GM18873 (cell line): ENCODE measurements around the gene RAB32.
"Not testable (repeated sequence)": the region's sequence is repeated elsewhere in the genome, so short reads cannot be mapped to it uniquely, and the experiment has no call there.

Source experiments
- ATAC-seq: cut with Tn5 transposase; IDR thresholded peaks from one replicate; pipeline ENCODE4 v1.9.1; 2021; ENCODE audit warnings: mild to moderate bottlenecking, moderate library complexity, moderate number of reproducible peaks; ENCODE audit not compliant: unreplicated experiment, low FRiP score

The RAB32 gene

GRCh38 chr6:146543211-146543939 is at the start of gene RAB32:
Gene RAB32 (plus strand): TSS chr6:146543833. CDS start chr6:146543872, 39 bp downstream.
- no peak for ATAC-seq

- ATAC-seq: no peak
Measured at GRCh38 chr6:146498309-146498708, 45.3 kb upstream of the RAB32 start.

GRCh38 chr6:146503096-146503495 is 40.5 kb upstream of the RAB32 start:
- no peak for ATAC-seq

- no peak for ATAC-seq
Measured at GRCh38 chr6:146515212-146515611, 28.4 kb upstream of the RAB32 start.

- ATAC-seq: no peak
Measured at GRCh38 chr6:146526192-146526591, 17.4 kb upstream of the RAB32 start.

- no peak for ATAC-seq
Measured at GRCh38 chr6:146532702-146533101, 10.9 kb upstream of the RAB32 start.

- ATAC-seq: no peak
Measured at GRCh38 chr6:146542881-146543210, 787 bp upstream of the RAB32 start.

- no peak for ATAC-seq
Measured at GRCh38 chr6:146543940-146544615, 445 bp downstream of the RAB32 start.

GRCh38 chr6:146544616-146545182 is 1.1 kb downstream of the RAB32 start:
- no peak for ATAC-seq

GRCh38 chr6:146545581-146545980 is 1.9 kb downstream of the RAB32 start:
- ATAC-seq: no peak

GRCh38 chr6:146546443-146547043 is 2.9 kb downstream of the RAB32 start:
- ATAC-seq: no peak

- ATAC-seq: no peak
Measured at GRCh38 chr6:146547889-146548288, 4.3 kb downstream of the RAB32 start.

GRCh38 chr6:146548898-146549374 is 5.3 kb downstream of the RAB32 start:
- no peak for ATAC-seq

GRCh38 chr6:146550911-146551310 is 7.3 kb downstream of the RAB32 start:
- no peak for ATAC-seq

- no peak for ATAC-seq
Measured at GRCh38 chr6:146551545-146551944, 7.9 kb downstream of the RAB32 start.

GRCh38 chr6:146553377-146554135 is 9.9 kb downstream of the RAB32 start:
- ATAC-seq: no peak

- no peak for ATAC-seq
Measured at GRCh38 chr6:146560607-146561006, 17.0 kb downstream of the RAB32 start.

- ATAC-seq: not testable (repeated sequence)
Measured at GRCh38 chr6:146566661-146567060, 23.0 kb downstream of the RAB32 start.

GRCh38 chr6:146568619-146569018 is 25.0 kb downstream of the RAB32 start:
- ATAC-seq: not testable (repeated sequence)

GRCh38 chr6:146574211-146574610 is 30.6 kb downstream of the RAB32 start:
- ATAC-seq: no peak

- ATAC-seq: no peak
Measured at GRCh38 chr6:146578054-146578453, 34.4 kb downstream of the RAB32 start.
